ENCODE data around the gene VARS1.
"Not testable (repeated sequence)": the region's sequence is repeated elsewhere in the genome, so short reads cannot be mapped to it uniquely, and the experiment has no call there.

VARS1 gene

DNA sequence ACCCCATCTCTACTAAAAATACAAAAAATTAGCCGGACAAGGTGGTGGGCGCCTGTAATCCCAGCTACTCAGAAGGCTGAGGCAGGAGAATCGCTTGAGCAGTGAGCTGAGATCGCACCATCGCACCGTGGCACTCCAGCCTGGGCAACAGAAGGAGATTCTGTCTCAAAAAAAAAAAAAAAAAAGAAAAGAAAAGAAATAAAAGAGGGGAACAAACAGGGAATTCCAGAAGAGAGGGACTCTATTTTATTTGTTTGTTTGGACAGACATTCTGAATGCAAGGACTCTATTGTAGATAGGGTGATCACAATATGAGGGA lies 1.7 kb downstream of the VARS1 start:
- H3K23ac ChIP-seq (ENCODE audit: low read length); H4K91ac ChIP-seq (ENCODE audit: low read depth, low read length); H3K27me3 ChIP-seq (ENCODE audit: insufficient read depth, low read length); H2BK5ac ChIP-seq (ENCODE audit: low read depth, low read length, poor library complexity); H3K9me3 ChIP-seq (ENCODE audit: insufficient read depth, low read depth, low read length); H2BK12ac ChIP-seq (ENCODE audit: low read length); H4K8ac ChIP-seq (ENCODE audit: low read depth, low read length); H2BK120ac ChIP-seq (ENCODE audit: insufficient read depth, low read length, poor library complexity); H2AK5ac ChIP-seq (ENCODE audit: low read length); H3K14ac ChIP-seq (ENCODE audit: low read length); H3K18ac ChIP-seq (ENCODE audit: low read length); H3K4me3 ChIP-seq (ENCODE audit: low read depth, low read length); H2AFZ ChIP-seq (ENCODE audit: insufficient read depth, low read length, poor library complexity); DNase-seq; H3K4me1 ChIP-seq (ENCODE audit: control insufficient read depth in 1 of 2, insufficient read depth in 2 of 2, low read length in 2 of 2); H3K9ac ChIP-seq (ENCODE audit: low read length); H3K27ac ChIP-seq (ENCODE audit: low read depth, low read length); H4K12ac ChIP-seq (ENCODE audit: low read depth, low read length): not testable (repeated sequence)
- peaks cover 19 to 22% of the 10 kb centered on the region in 2 experiments for H3K36me3 ChIP-seq (ENCODE audit: control insufficient read depth in 1 of 2, insufficient read depth in 2 of 2, low read length in 2 of 2)
- H3K4me2 ChIP-seq (ENCODE audit: low read length), result peak overlapping the region; percentile 97
- WGBS (ENCODE audit: extremely low coverage, insufficient coverage, insufficient read length), result no CpG with 5 or more reads among the region's 6 CpGs
- H3K79me1 ChIP-seq (ENCODE audit: low read length), result peaks cover 12% of the 10 kb centered on the region
- H3K4ac ChIP-seq (ENCODE audit: low read depth, low read length), result peak overlapping the region; percentile 60
- peaks cover 13% of the 10 kb centered on the region for H3K79me2 ChIP-seq (ENCODE audit: control insufficient read depth, insufficient read depth, low read length, poor library complexity)

DNA sequence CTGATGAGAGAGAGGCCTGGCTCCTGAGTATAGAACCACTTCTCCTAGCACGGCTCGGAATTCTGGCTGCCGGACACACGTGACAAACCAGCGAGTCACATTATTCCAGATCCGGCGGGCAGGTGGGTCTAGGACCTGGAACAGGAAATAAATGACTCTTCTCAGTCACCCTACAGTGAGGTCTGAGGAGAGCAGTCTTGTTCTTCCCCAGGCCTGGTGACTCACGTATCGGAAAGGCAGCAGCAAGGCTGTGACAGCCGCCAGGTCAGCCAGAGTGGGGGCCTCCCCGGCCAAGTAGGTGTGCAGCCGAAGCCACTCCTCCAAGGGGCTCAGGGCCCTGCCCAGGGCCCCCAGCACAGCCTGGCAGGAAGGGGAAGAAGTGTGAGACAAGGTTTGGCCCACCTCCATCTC lies 2.8 kb downstream of the VARS1 start:
- Histone ChIP-seq H3K79me2 (ENCODE audit: control insufficient read depth, insufficient read depth, low read length, poor library complexity) (peaks cover 13% of the 10 kb centered on the region), H3K27me3 (ENCODE audit: insufficient read depth, low read length) (no peaks in the 10 kb centered on the region), H2AFZ (ENCODE audit: insufficient read depth, low read length, poor library complexity) (no peak overlapping the region), H4K12ac (ENCODE audit: low read depth, low read length) (no peak overlapping the region), H3K4ac (ENCODE audit: low read depth, low read length) (no peak overlapping the region), H3K79me1 (ENCODE audit: low read length) (peaks cover 12% of the 10 kb centered on the region), H2BK5ac (ENCODE audit: low read depth, low read length, poor library complexity) (no peak overlapping the region), H4K8ac (ENCODE audit: low read depth, low read length) (no peak overlapping the region), H3K23ac (ENCODE audit: low read length) (no peak overlapping the region), H3K4me3 (ENCODE audit: low read depth, low read length) (no peak overlapping the region), H3K27ac (ENCODE audit: low read depth, low read length) (peak overlapping the region; percentile 46), H3K4me2 (ENCODE audit: low read length) (peak overlapping the region; percentile 16), H3K18ac (ENCODE audit: low read length) (no peak overlapping the region), H3K36me3 (ENCODE audit: control insufficient read depth in 1 of 2, insufficient read depth in 2 of 2, low read length in 2 of 2) (peaks cover 19 to 21% of the 10 kb centered on the region in 2 experiments), H2BK12ac (ENCODE audit: low read length) (no peak overlapping the region), H3K14ac (ENCODE audit: low read length) (no peak overlapping the region), H2BK120ac (ENCODE audit: insufficient read depth, low read length, poor library complexity) (peak overlapping the region; percentile 46), H2AK5ac (ENCODE audit: low read length) (no peak overlapping the region), H4K91ac (ENCODE audit: low read depth, low read length) (no peak overlapping the region), H3K9ac (ENCODE audit: low read length) (no peak overlapping the region), H3K9me3 (ENCODE audit: insufficient read depth, low read depth, low read length) (no peaks in the 10 kb centered on the region), H3K4me1 (ENCODE audit: control insufficient read depth in 1 of 2, insufficient read depth in 2 of 2, low read length in 2 of 2) (peaks cover 5 to 9% of the 10 kb centered on the region in 2 experiments)
- no CpG with 5 or more reads among the region's 12 CpGs for WGBS (ENCODE audit: extremely low coverage, insufficient coverage, insufficient read length)
- DNase-seq, result peak in 1 of 2 donors; percentile 43

DNA sequence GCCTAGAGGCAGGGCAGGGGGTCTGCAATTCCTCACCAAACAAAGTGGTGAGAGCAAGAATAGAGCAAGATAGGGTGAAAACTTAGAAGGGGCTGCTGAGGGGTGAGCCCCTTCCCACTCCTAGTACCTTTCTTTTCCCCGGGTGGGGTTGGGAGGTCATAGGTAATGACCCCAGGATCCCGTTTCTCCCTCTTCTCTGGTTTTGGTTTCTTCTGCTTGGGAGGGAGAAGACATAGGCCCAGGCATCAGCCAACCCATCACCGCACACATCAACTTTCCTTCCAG lies 3.5 kb downstream of the VARS1 start:
- no peak overlapping the region for H3K23ac ChIP-seq (ENCODE audit: low read length)
- no peak overlapping the region for H3K4me2 ChIP-seq (ENCODE audit: low read length)
- no peak overlapping the region for H2BK120ac ChIP-seq (ENCODE audit: insufficient read depth, low read length, poor library complexity)
- no peak overlapping the region for H3K4me3 ChIP-seq (ENCODE audit: low read depth, low read length)
- peaks cover 5 to 9% of the 10 kb centered on the region in 2 experiments for H3K4me1 ChIP-seq (ENCODE audit: control insufficient read depth in 1 of 2, insufficient read depth in 2 of 2, low read length in 2 of 2)
- H3K14ac ChIP-seq (ENCODE audit: low read length), result no peak overlapping the region
- H3K27ac ChIP-seq (ENCODE audit: low read depth, low read length), result peak overlapping the region; percentile 1
- no peak overlapping the region for H3K18ac ChIP-seq (ENCODE audit: low read length)
- no peak overlapping the region for H2BK5ac ChIP-seq (ENCODE audit: low read depth, low read length, poor library complexity)
- WGBS (ENCODE audit: extremely low coverage, insufficient coverage, insufficient read length), result no CpG with 5 or more reads among the region's 3 CpGs
- H3K36me3 ChIP-seq (ENCODE audit: control insufficient read depth in 1 of 2, insufficient read depth in 2 of 2, low read length in 2 of 2), result peaks cover 17 to 22% of the 10 kb centered on the region in 2 experiments
- H2BK12ac ChIP-seq (ENCODE audit: low read length), result no peak overlapping the region
- no peak overlapping the region for H4K12ac ChIP-seq (ENCODE audit: low read depth, low read length)
- no peak overlapping the region for H4K8ac ChIP-seq (ENCODE audit: low read depth, low read length)
- H3K79me1 ChIP-seq (ENCODE audit: low read length), result peaks cover 12% of the 10 kb centered on the region
- no peak overlapping the region for H2AFZ ChIP-seq (ENCODE audit: insufficient read depth, low read length, poor library complexity)
- H3K27me3 ChIP-seq (ENCODE audit: insufficient read depth, low read length), result no peaks in the 10 kb centered on the region
- peaks cover 13% of the 10 kb centered on the region for H3K79me2 ChIP-seq (ENCODE audit: control insufficient read depth, insufficient read depth, low read length, poor library complexity)
- H4K91ac ChIP-seq (ENCODE audit: low read depth, low read length), result no peak overlapping the region
- H3K4ac ChIP-seq (ENCODE audit: low read depth, low read length), result no peak overlapping the region
- H3K9ac ChIP-seq (ENCODE audit: low read length), result no peak overlapping the region
- H2AK5ac ChIP-seq (ENCODE audit: low read length), result no peak overlapping the region
- DNase-seq, result no peak
- H3K9me3 ChIP-seq (ENCODE audit: insufficient read depth, low read depth, low read length), result no peaks in the 10 kb centered on the region

DNA sequence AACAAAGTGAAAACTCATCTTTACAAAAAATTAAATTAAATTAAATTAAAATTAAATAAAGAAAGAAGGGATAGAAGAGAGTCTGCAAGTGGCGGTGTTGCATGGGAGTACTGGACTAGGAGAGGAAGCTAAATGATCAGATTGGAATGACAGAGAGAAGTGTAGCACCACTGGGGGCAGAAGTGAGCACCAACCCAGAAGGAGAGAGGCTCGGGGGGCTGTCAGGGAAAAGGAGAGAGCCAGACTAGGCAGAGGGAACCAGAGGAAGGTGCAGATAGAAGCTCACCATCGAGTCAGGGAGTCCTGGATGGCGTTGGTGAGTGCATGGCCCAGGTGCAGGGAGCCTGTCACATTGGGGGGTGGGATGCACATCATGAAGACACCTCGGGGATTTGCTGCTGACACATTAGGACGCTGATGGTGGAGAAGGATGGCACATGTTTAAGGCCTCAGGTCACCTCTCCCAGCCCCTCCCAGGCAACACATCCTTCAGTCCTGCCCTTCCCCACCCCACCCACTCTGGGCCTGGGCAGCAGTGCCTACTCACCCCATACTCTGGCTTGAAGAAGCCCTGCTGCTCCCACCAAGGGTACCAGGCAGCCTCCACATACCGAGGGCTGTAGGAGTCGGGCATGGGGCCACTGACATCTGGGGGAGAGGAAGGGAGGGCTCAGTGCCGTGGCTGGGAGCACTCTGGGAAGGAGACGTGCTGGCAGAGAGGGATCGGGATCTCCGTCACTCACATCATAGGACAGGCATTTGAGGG lies 4.0 kb downstream of the VARS1 start:
- peaks cover 5 to 9% of the 10 kb centered on the region in 2 experiments for H3K4me1 ChIP-seq (ENCODE audit: control insufficient read depth in 1 of 2, insufficient read depth in 2 of 2, low read length in 2 of 2)
- no peak overlapping the region for H2BK12ac ChIP-seq (ENCODE audit: low read length)
- H3K4ac ChIP-seq (ENCODE audit: low read depth, low read length), result no peak overlapping the region
- no peak overlapping the region for H3K4me2 ChIP-seq (ENCODE audit: low read length)
- H2AK5ac ChIP-seq (ENCODE audit: low read length), result no peak overlapping the region
- no peak overlapping the region for H3K27ac ChIP-seq (ENCODE audit: low read depth, low read length)
- H2AFZ ChIP-seq (ENCODE audit: insufficient read depth, low read length, poor library complexity), result no peak overlapping the region
- no peak overlapping the region for H3K4me3 ChIP-seq (ENCODE audit: low read depth, low read length)
- no peak overlapping the region for H3K23ac ChIP-seq (ENCODE audit: low read length)
- H4K12ac ChIP-seq (ENCODE audit: low read depth, low read length), result no peak overlapping the region
- H2BK120ac ChIP-seq (ENCODE audit: insufficient read depth, low read length, poor library complexity), result no peak overlapping the region
- no CpG with 5 or more reads among the region's 12 CpGs for WGBS (ENCODE audit: extremely low coverage, insufficient coverage, insufficient read length)
- no peak overlapping the region for H3K18ac ChIP-seq (ENCODE audit: low read length)
- H3K79me2 ChIP-seq (ENCODE audit: control insufficient read depth, insufficient read depth, low read length, poor library complexity), result peaks cover 13% of the 10 kb centered on the region
- H3K36me3 ChIP-seq (ENCODE audit: control insufficient read depth in 1 of 2, insufficient read depth in 2 of 2, low read length in 2 of 2), result peaks cover 15 to 20% of the 10 kb centered on the region in 2 experiments
- H2BK5ac ChIP-seq (ENCODE audit: low read depth, low read length, poor library complexity), result no peak overlapping the region
- peak in 1 of 2 donors; percentile 36 for DNase-seq
- H3K9ac ChIP-seq (ENCODE audit: low read length), result no peak overlapping the region
- H3K79me1 ChIP-seq (ENCODE audit: low read length), result peaks cover 12% of the 10 kb centered on the region
- H4K8ac ChIP-seq (ENCODE audit: low read depth, low read length), result no peak overlapping the region
- no peaks in the 10 kb centered on the region for H3K9me3 ChIP-seq (ENCODE audit: insufficient read depth, low read depth, low read length)
- no peak overlapping the region for H4K91ac ChIP-seq (ENCODE audit: low read depth, low read length)
- no peak overlapping the region for H3K14ac ChIP-seq (ENCODE audit: low read length)
- no peaks in the 10 kb centered on the region for H3K27me3 ChIP-seq (ENCODE audit: insufficient read depth, low read length)

Data from trophoblast cell (in vitro differentiated cells and primary cell).